CD4-positive, alpha-beta T cell treated with Interleukin-4 for 4 hours (primary cell): ENCODE measurements around the gene NALF2.

Experiments
- DNase-seq: peaks from one replicate; pipeline ENCODE4 v3.0.0-alpha.2; 2020

NALF2 gene

DNA sequence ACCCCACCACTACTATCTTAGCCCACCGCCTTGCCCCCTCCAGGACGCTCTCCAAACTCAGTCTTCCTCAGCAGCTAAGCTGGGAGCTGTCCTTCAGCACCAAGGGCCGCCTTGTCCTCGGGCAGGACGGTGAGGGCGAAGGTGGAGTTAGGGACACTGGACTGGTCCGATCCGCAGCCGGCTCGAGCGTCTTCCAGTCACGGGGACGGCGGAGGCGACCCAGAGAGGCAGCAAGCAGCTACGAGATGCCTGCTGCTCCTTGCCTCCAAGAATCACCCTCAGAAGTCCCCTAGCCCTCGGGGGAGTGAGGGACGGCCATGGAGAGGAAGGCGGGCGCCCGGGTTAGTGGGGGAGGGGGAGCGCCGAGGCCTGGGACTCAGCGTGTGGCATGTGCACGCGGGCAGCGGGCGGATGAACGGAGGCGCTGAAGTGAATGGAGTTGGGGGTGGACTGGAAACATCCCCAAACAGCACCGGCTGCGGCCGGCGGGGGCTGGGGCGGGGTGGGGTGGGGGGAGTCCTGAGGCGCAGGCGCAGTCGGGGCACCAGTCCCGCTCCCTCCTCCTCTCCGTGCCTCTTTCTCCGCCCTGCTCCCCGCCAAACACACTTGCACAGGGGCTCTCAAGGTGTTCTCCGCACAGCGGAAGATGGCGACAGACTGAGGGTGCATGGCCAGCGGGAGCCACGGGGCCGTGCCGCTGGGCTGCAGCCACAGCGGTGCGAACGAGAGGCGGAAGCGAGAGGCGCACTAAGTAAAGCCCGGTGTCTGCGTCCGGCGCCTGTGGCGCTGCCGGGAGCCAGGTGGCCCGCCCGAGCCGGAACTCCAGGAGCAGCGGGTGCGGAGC lies at the start of gene NALF2:
TSS of gene NALF2 (plus strand) at position 545 of the 844 bp plus-strand sequence. CDS start 957 bp downstream, outside the sequence.
- DNase-seq = peak; percentile 6

DNA sequence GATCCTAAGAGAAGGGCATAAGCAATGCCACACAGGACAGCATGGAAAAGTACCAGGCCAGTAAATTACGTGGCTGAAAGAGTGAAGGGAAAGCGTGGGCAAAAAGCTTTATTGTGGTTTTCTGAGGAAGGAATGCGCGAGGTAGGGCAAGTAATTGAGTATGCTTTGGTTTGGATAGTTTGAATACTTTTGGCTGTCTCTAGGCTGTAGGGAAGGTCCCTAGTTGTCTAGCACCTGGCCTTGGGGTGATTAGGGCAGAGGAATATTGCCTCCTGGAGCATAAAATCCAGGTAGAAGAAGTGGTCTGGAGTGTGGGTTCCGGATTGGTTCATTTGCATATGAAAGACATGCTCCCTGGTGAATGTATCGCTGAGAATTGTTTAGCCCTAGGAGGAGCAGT lies 46.4 kb upstream of the NALF2 start:
- DNase-seq = no peak

DNA sequence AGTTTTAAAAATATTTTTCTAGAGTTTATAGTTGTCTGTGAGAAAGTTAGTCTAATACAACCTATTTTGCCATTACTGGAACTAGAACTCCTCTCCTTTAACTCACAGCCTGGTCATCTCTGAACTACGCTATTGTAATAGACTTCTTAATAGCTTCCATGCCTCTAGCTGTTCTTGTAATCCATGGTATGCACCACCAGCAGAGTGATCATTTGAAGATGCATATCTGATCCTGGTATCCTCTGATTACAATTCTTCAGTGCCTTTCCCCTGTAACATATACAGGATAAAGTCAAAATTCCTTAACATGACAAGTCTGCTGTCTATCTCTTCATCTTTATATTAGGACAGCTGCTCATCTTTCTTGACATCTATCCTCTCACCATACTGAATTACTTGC lies 37.6 kb upstream of the NALF2 start:
- no peak for DNase-seq

DNA sequence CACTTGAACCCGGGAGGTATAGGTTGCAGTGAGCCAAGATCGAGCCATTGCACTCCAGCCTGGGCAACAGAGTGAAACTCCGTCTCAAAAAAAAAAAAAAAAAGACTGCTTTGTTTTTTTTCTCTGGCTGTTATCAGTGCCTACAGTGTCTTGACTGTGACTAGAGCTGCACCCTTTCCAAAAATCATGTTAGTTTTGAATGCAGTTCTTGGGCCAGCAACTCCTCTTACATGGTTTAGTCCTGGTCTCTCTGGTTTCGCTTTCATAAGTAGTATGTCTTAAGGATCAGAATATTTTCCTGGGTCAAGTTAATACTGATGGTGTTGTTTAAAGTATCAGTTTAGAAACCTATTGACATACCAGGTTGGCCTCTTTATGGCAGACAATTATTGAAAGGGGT lies 34.2 kb upstream of the NALF2 start:
- DNase-seq = no peak

DNA sequence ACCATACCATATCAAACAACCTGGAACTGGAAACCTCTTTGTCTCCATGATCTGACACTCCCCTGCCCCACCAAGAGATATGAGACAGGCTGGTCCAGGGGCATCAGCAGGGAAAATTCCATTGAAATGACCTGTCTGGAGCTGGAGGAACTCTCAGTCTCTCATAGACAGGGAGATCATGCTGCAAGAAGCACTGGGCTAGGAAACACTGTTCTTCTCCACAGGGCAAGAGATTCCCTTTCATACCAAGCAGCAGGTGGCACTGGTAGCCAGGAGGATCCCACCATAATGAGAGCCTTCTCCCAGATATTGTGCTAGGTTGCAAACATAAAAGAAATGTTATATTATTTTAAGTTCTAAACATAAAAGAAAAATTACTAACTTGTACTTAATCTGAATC lies 14.5 kb upstream of the NALF2 start:
- DNase-seq = no peak

DNA sequence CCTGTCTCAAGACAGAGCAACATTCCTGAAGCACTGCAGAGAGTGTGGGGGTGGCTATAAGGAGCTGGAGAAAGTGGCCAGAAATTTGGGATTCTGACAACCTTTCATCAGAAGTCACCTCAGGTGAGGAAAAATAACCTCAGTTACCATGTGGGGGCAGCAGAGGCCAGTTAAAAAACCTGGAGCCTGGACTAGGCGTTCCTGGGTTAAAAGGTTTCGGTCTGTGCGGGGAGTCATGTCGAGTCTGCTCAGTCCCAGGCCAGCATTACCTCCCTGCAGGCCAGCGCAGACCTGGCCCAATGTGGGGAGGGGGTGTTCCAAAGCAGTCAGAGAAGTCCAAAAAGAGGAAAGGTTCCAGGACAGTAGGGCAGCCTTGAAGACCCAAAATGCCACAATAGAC lies 10.9 kb upstream of the NALF2 start:
- peak; percentile 2 for DNase-seq

DNA sequence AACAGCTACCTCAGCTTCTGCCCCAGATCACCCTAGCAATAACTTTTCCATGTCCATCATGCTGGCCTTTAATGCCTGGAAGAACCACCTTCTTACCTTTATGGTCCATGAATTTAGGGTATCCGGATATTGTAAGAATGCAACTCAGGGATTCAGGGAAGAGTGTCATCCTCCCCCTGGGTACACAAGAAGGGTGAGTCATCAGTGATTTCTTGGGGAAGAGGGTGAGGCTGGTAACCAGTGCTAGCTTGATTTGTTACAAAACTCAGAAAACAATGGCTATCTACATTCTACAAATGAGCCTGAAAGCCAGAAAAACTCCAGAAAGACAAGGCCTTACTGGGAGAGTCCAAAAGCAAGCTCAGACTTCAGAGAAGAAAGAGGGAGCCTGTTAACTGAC lies 10.4 kb upstream of the NALF2 start:
- DNase-seq = no peak

DNA sequence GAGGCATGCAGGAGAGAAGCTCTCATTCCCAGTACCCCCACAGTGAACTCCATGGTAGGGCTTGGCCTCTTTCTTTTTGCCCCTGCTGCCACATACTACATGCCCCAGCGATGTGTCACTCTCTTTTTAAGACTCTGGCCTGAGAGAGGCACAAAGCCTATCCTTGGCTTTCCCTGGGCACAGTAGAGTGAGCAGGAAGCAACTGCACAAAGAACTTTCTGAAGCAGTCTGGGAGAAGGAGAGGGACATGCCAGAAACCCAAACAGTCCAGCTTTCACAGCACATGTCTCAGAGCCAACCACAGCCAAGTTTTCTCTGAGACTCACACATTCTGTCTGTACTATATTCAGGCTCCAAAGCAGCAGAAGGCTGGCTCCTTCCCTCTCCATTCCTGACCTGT lies 7.9 kb upstream of the NALF2 start:
- no peak for DNase-seq

DNA sequence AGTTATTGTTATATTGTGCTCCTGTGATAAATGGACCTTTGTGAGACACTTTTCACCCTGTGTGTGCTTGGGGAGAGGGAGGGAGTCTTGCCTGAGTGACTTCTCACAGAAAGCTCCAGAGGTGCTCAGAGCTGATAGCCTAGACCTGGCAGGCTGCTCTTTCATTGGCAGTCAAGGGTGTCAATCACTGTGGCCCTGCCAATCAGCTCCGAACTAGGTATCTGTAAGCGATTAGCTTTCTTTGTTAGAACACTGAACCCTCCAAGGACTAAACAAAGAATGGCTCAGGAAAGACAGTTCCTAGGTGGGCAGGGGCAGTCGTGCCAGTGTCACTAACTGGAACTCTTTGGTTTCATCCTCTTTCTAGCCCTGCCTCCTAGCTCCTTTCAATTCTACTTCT lies 2.7 kb upstream of the NALF2 start:
- DNase-seq = no peak

DNA sequence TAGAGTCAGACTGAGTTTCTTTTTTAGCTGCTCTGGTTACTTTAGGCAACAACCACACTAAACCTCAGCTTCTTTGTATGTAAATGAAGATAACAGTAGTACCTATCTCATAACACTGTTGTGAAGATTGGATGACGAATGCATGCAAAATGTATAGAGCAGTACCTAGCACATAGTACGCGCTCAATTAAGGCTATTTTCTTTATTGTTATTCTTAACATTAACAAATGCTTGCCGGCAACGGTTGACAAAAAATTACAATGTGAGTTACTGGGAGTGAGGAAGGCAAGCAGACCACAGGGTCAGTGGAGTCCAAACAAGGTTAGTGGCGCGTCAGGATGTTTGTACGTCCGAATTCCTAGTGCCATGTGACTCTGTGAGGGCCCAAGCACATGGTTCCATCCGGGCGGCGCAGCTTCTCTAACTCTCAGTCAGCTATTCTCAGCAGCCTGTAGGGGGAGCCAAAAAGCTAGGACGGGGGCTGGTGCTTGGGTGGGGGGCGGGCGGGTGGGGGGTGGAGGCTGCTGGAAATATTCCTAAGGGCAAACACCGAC lies 821 bp upstream of the NALF2 start:
- DNase-seq = no peak

DNA sequence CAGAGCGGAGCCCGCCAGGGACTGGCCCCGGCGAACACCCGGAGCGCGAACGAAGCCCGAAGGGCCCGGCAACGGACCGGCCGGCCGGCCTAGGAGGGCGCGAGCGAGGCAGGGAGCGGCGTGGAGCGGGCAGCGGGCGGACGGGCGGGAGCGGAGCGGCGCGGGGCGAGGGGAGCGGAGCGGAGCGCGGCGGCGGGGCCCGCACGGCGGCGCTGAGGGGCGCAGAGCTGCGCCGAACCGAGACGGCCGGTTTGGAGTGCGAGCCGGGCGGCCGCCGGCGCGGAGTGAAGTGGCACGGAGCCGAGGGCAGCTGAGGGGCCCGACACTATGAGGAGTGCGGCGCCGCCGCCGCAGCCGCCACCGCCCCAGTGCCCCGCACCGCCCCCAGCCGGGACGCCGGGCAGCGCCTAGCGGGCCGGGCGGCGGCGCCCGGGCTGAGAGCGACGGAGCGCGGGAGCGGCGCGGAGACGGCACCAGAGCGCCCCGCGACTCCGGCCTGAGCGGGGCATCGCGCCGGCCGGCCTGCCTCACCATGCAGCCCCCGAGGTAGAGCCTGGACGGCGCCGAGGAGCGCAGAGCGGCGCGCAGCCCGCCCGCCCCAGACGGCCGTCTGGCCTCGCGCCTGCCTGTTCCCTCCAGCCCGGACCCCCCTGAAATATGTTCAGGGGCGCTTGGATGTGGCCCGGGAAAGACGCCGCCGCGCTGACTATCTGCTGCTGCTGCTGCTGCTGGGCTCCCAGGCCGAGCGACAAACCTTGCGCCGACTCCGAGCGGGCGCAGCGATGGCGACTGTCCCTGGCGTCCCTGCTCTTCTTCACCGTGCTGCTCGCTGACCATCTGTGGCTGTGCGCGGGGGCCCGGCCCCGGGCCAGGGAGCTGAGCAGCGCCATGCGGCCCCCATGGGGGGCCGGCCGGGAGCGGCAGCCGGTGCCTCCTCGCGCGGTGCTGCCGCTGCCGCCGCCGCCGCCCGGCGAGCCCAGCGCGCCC lies 793 bp downstream of the NALF2 start:
- no peak for DNase-seq

DNA sequence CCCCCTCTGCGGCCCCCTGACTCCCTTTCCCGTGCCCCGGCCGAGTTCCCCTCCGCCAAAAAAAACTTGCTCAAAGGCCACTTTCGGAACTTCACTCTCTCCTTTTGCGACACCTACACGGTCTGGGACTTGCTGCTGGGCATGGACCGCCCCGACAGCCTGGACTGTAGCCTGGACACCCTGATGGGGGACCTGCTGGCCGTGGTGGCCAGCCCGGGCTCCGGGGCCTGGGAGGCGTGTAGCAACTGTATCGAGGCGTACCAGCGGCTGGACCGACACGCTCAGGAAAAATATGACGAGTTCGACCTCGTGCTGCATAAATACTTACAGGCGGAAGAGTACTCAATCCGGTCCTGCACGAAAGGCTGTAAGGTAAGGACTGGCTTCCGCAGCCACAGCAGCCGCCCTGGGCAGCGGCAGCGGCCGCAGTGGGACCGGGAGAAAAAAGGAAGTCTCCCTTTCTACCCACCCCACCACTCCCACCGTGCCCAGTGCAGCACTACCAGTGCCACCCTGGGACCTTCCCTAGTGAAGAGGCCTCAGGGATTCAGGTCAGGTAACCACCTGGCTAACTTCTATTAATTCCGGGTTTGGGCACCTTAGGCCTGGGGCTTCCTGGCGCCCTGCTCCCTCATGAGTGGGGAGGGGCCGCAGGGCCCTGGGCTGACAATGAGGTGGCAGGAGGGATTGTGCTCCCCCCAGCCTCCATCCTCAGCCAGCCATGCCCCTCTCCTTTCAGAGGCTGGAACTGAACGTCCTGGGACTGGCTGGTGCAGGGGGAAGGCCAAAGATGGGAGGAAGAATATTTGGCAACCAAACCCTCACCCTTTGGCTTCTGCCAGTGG lies 1.9 kb downstream of the NALF2 start:
- DNase-seq = no peak

DNA sequence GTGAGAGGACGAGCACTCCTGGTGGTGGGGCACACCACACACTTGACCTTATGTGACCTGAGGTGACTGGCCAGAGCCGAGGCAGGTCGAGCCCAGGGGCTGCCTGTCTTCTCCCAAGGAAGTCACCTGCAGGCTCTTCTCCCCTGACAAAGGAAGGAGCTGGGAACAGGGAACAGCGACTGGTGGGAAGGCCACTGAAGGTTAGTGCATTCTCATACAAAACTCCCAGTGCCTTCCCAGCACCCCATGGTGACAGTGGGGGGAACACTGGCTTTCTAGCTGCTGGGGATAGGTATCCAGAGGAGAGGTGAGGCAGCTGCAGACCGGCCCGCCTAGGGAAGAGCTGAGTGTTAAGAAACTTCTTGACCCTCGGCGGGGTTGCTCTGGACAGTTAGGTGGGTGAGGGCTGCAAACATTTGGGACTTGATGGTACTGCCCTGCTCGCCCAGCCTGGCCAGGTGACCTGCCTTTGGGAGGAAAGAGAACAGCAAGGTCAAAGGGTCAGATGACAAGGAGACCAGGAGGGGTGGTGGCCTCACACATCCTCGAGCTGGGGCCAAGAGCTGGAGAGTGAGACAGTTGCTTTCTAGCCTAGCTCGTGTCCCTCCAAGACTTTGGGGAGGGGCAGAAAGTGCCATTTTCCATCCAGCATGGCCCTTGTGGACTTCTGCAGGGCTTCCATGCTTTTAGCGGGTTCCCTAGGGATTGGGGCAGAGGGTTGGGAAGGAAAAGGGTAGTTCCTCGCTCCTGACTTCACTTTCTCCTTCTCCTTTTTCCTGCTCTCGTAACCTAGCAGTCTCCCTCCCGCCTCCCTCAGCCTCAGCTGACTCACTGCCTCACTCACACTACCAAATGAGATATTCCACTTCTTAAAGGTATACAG lies 2.7 kb downstream of the NALF2 start:
- DNase-seq = no peak

DNA sequence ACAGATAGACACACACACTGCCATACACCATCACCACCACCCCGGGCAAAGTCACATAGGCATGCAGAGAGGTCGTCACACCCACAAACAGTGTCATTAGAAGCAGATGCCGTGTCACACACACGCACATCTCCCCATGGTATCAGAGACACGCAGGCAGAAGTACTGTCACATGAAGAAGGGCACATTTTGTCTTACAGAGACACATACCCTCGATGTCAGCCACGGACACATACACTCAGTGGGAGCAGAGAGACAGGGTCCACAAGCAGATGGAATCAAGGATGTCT lies 3.3 kb downstream of the NALF2 start:
- no peak for DNase-seq

DNA sequence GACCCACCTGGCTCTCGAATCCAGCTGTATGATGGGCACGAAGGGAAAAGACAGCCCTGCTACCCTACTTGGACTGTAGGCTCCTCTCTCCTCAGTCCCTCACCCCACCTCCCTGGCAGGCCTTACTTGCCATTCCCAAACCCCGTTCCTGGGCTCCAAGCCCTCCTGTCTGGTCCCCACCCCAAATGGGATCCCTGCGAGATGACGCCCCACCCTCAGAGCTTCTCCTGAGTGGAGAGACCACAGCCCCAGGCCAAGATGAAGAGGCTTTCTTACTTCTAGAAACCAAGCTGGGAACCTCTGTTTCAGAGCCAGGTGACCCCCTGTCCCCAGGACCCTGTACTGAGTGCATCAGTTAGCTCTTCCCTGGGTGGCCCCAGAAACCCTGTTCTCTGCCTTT lies 4.5 kb downstream of the NALF2 start:
- no peak for DNase-seq

DNA sequence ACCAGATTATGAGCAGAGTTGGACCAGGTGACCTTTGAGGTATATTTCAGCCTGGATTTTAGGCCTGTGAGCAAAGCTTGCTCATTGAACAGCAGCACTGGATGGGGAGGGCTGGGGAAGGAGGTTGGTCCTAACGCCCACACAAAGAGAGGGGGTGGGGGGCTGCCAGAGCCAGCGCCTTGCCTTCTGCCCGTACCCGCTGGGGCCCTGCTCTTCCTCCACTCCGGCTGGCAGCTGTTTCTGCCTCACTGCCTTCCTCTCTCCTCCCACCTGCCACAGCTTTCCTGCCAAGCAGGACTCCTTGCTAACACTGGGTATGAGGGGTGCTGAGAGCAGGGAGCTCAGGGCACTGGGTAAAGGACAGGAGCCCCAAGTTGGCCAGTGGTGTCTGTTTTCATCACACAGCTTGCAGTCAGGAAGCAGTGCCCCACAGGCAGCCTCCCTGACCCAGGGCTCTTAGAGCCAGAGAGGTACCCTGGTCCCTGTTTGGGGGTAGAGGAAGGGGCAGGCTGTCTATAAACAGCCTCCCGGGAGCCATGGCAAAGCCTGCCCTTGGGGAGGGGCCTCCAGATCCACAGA lies 6.1 kb downstream of the NALF2 start:
- no peak for DNase-seq

DNA sequence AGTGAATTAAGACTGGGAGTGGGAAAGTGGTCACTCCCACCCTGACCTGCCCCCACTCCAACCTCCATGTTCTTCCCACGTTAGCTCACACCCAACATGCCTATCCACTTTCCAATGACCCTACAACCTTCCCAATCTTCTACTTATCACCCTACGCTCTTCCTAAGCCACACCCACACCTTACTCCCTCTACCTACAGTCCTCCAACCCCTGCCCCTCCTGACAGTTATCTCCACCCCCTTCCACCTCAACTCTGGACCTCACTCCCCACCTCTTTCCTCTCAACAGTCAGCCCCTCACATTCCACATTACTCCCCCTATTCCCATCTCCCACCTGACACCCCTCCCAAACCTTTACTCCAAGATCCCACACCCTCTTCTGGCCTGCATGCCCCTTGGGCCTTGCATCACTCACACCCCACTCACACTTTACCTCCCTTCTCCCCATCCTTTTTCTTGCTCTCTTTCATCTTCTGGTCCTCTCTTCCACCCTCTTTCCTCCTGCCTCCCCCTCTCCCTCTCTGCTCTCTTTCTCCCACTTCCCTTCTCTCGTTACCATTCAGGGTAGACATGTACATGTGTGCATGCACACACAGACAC lies 6.9 kb downstream of the NALF2 start:
- DNase-seq = no peak

DNA sequence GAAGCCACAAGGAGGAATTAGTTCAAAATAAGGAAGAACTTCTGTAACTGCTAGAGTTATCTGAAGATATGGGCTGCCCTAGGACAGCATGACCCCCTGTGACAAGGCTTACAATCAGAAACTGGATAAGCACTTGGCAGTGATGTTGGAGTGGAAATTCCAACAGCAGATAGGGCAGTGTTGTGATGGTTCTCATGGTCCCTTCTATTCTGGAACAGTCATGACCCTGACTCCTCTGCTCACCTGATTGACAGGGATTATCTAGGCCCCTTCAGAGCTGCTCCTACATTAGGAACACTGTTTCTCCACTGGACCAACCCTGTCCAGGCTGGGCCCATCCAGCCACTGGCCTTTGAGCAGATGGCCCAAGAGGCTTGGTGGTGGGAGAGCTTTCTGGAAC lies 17.9 kb downstream of the NALF2 start:
- no peak for DNase-seq

DNA sequence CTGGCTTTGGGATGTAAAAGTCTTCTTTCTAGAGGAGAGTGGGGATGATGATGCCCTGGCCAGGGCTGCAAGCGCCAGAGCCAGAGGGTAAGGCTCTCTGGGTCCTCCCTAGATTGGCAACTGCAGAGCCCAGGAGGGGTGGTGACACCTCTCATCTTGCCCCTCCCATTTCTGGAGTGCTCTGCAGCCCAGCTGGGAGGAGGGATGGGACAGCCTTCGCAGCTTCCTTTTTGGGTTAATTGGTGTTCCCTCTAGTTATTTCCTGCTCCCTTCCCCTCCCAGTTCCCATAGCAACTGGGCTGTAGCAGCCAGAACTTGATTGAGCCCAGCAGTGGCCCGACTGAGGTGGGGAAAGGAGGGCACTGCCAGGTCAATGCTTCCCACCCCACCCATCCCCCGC lies 19.2 kb downstream of the NALF2 start:
- no peak for DNase-seq

DNA sequence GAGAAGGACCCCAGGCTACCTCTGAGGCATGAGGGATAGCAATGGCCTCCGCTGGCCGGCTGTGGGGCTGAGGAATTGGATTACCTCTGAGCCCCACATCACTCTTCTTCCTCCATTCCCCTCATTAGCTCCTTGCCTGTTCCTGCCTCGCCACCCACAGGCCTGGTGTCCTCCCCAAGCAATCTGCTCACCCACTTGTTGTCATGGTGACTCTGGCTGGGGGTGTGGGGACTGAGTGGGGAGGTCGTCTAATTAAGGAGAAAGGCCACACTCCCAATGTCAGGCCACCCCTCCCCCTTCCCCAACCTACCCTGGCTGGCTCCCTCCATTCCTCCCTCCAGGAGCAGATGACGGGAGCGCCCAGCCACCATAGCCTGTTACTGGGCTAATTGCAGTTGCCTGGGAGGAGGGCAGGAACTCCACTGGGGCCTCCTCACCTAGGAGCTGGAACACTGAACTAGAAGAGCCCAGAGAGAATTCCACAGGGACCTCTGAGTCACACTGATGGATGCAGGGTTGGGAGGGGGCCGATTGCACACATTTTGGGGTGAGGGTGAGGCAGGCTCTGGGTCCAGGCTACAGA lies 20.7 kb downstream of the NALF2 start:
- no peak for DNase-seq

DNA sequence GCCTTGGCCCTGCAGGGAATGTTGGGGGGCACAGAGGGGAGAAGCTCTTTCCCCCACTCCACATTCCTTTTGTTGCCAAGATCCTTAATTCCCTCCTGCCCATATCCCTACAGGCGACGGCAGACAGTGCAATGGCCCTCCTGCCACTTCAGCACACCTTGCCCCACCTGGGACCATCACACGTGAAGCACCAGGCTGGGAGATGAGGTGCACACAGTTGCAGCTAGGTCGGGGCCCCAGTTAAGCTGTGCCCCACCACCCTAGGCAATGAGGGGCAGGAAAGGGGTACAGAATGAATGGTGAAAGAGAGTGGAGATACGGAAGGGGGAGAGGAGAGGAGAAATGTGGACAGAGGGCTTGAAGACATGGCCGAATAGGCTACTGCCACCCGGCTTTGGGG lies 26.2 kb downstream of the NALF2 start:
- DNase-seq = no peak
